HG02852 (cell line): ENCODE results near the gene DENND5A.
"Not testable (repeated sequence)": the region's sequence is repeated elsewhere in the genome, so short reads cannot be mapped to it uniquely, and the experiment has no call there.

Experiments
- ATAC-seq: cut with Tn5 transposase; IDR thresholded peaks from one replicate; pipeline ENCODE4 v1.9.1; 2021; ENCODE audit warnings: mild to moderate bottlenecking, moderate library complexity; ENCODE audit not compliant: unreplicated experiment

Gene DENND5A

GRCh38 chr11:9179141-9179540, 86.0 kb downstream of the DENND5A start:
- ATAC-seq: no peak

DNA sequence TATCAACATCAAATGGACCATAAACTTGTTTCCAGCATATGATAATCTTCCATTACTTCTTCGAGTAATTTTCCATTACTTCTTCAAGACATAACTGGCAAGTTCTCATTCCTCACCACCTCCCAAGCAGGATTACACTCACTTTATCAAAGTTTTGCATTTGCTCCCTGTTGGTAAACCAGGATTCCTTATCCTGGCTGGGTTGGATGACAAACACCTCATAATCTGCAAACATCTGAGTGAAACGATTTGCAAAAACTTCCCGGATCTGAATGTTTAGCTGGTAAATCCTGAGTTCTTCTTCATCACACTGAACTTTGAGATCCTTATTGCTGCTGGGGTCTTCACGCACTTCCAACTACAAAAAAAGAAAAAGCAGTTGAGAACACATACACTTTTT, 86.4 kb downstream of the DENND5A start:
- ATAC-seq: no peak

DNA sequence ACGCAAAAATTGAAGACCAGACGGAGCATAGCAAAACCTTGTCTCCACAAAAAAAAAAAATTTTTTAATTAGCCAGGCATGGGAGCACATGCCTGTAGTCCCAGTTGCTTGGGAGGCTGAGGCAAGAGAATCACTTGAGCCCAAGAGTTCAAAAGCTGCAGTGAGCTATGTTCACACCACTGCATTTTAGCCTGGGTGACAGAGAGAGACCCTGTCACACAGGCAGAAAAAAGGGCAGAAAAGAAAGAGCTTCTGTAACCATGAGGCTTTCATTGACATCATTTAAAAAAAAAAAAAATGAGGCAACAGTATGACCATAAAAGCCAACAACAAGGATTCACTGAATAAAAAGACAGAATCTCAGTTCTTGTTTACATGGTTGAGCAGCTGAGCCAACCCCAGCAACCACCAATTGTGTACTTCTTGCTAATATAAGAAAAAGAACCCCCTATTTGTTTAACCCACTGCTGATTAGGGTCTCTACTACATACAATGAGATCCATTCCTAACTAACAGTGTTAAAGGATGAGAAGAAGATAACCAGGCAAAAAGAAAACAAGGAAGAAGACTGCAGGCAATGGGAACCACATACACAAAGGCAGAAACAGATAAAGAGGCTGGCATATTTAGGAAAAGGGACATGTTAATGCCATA, 87.6 kb downstream of the DENND5A start:
- ATAC-seq: no peak

DNA sequence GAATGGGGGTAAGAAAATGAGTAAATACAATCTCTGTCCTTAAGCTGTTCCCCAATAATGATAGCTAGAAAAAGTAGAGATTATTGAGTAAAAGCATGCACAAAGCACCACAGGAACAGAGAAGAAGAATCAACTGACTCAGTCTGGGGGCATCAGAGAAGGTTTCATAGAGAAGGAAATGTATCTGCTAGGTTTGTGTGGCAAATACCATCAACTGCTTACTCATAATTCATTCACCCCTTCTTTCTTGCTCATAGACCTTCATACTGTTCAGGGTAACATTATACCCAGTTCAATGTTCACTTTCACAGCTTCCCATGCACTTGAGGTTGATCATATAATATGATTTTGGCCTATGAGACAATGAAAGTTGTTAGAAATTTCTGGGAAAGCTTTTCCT, 88.6 kb downstream of the DENND5A start:
- no peak for ATAC-seq

GRCh38 chr11:9176136-9176535, 89.0 kb downstream of the DENND5A start:
- ATAC-seq: no peak

GRCh38 chr11:9172389-9172788, 92.8 kb downstream of the DENND5A start:
- ATAC-seq: no peak

DNA sequence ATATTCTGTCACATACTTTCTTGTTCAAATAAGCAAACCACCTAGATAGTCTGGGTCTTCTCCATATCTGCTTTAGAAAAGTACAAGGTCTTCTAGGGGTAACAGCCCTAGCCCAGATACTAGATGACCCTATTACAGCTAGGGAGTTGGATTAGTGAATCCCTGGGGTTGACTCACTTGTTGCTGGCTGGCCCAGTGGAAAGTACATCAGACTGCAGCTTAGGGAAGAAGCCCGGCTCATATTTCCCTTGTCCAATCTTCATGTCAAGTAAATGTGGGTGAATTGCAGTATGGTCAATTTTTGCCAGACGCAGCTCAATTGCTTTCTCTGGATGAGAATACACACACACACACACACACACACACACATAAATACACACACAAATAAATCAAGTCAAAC, 94.7 kb downstream of the DENND5A start:
- ATAC-seq: no peak

- no peak for ATAC-seq
These were observed 95.4 kb downstream of the DENND5A start for GRCh38 chr11:9169595-9170295.

DNA sequence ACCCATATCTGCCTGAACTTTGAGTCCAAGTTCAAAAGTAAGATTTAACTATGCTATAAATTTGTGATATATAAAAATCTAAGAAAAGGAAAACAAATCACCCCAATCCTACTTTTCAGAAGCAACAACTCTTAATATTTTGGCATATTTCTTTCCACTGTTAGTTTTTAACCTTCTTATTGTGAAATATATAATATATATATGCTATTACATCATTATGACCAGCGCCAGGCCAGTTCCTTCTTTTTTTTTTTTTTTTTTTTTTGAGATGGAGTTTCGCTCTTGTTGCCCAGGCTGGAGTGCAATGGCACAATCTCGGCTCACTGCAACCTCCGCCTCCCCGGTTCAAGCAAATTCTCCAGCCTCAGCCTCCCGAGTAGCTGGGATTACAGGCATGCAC, 103.2 kb downstream of the DENND5A start:
- ATAC-seq: not testable (repeated sequence)

DNA sequence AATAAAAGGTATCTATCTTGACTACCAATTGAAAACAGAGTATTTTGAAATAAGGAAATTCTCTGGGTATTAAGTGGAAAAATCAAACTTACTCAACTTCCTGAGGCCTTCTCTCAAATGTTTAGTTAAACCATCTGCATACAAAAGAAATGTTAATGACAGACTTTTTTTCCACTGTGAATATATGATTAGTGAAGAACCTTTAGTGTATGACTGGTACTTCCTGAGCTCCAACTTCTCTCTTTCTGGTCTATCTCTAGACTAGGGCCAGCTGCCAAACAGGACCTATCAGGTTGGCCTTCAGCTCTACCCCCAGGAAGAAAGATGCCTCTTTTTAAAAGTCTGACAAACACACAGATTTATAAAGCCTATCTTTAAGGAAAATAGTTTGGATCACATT, 105.0 kb downstream of the DENND5A start:
- no peak for ATAC-seq

- ATAC-seq: no peak
These were observed 106.2 kb downstream of the DENND5A start for GRCh38 chr11:9158898-9159391.

GRCh38 chr11:9155930-9156329, 109.2 kb downstream of the DENND5A start:
- ATAC-seq: no peak

- ATAC-seq: no peak
These were observed 111.5 kb downstream of the DENND5A start for GRCh38 chr11:9153651-9154050.

GRCh38 chr11:9151631-9152030, 113.5 kb downstream of the DENND5A start:
- ATAC-seq: no peak

GRCh38 chr11:9150926-9151325, 114.2 kb downstream of the DENND5A start:
- ATAC-seq: no peak

GRCh38 chr11:9150501-9150900, 114.6 kb downstream of the DENND5A start:
- ATAC-seq: no peak

DNA sequence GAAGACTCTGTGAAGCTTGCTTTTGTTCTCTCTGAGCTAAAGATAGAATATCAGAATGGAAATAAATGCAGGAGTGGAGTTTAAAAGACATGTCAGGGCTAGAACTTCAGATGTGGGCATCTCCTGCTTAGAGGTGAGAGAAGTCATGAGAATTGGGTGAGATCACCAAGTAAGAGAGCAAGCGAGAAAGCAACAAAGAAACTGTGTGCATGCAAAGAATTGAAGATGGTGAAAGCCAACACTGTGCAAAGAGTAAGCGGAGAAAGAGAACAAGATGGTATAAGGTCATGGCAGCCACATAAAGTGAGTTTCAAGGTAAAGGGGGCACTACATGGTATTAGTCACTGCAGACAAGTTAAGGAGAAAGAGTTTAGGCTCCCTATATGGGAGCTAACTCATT, 116.4 kb downstream of the DENND5A start:
- ATAC-seq: no peak

GRCh38 chr11:9148035-9148434, 117.1 kb downstream of the DENND5A start:
- ATAC-seq: no peak

GRCh38 chr11:9146477-9146876, 118.7 kb downstream of the DENND5A start:
- no peak for ATAC-seq

GRCh38 chr11:9145283-9145682, 119.9 kb downstream of the DENND5A start:
- no peak for ATAC-seq

DNA sequence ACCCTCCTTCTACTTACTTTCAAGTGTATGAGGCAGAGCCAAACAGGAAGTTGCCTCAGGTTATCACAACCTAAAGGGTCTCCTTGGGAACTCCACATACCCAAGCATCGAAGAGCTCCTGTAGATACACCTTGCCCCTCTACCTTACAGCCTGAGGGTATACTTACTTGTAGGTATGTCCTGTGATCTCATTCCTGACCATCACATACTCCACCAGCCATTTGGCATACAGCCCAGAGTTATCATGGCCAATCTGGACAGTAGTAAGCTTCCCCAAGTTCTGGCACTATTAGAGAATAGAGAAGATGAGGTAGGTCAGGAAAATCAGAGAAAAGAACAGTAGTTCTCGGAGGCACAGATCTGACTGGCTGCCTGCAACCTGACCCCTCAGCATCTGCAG, 120.3 kb downstream of the DENND5A start:
- ATAC-seq: no peak

- ATAC-seq: no peak
These were observed 121.4 kb downstream of the DENND5A start for GRCh38 chr11:9143721-9144120.

GRCh38 chr11:9142732-9143131, 122.4 kb downstream of the DENND5A start:
- ATAC-seq: no peak
